WI38 (cell line): Measurements from ENCODE around the gene OTX1.

Source experiments
- H3K4me3 ChIP-seq: 2 replicates; pipeline ENCODE4 v1.5.1; 2011; ENCODE audit warnings: low read depth, mild to moderate bottlenecking, control low read depth, low read length
- TF ChIP-seq, protein P1 (sequence below): IDR thresholded peaks from 2 replicates; pipeline ENCODE4 v1.5.1; 2012; ENCODE audit warnings: low read depth, mild to moderate bottlenecking, control low read depth, low read length

OTX1 gene

DNA sequence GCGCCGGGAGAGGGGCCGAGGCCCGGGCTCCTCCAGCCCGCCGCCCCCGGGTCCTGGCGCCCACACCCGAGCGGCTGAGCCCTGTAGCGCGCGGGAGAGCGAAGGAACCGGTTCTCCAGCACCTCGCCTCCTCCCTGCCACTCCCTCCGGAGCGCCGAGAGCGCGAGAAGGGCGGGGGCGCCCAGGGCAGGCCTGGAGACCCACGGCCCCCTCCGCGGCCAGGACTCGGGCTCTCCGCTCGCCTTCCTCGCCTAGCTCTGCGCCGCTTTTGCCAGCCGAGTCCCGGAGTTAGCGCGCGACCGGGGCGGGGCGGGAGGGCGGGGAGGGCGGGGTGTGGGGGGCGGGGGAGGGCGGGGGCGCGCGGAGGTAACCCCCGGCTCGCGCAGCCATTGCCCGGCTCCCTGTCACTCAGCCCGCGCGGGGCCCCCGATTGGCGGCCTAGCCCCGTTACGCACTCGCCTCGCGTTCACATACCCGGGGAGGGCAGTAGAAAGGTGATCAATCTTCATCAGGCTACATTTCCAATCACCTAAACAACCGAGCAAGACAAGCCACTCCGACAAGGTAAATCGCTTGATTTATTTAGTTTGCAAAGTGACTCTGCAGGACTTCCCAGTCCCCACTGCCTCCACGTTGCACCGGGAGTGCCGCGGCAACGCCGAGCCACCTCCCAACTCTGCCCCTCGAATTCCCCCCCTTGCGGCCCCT, at the start of gene OTX1:
TSS of gene OTX1 (plus strand) at position 497 of the 708 bp plus-strand sequence. CDS start 2,161 bp downstream, outside the sequence.
- peak within 1 kb of the TSS; percentile 64 for H3K4me3 ChIP-seq
- TF ChIP-seq, protein P1, sequence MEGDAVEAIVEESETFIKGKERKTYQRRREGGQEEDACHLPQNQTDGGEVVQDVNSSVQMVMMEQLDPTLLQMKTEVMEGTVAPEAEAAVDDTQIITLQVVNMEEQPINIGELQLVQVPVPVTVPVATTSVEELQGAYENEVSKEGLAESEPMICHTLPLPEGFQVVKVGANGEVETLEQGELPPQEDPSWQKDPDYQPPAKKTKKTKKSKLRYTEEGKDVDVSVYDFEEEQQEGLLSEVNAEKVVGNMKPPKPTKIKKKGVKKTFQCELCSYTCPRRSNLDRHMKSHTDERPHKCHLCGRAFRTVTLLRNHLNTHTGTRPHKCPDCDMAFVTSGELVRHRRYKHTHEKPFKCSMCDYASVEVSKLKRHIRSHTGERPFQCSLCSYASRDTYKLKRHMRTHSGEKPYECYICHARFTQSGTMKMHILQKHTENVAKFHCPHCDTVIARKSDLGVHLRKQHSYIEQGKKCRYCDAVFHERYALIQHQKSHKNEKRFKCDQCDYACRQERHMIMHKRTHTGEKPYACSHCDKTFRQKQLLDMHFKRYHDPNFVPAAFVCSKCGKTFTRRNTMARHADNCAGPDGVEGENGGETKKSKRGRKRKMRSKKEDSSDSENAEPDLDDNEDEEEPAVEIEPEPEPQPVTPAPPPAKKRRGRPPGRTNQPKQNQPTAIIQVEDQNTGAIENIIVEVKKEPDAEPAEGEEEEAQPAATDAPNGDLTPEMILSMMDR = no peak

DNA sequence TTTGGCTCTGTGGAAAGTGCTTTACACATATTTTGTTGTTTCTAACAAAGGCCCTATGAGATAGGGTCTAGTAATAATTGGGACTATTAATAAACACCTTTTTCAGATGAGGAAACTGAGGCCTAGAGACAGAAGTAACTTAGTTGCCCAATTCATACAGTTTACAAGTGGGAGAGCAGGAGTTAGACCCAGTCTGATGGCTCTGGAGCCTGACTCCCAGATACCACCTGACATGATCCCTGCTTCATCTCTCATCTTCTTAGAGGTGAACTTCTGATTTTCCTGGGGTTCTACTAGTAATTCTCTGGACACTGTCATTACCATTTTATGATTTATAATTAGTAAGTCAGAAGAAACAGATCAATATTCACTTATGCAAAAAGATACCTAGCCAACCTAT, 49.1 kb upstream of the OTX1 start:
- no peak overlapping the region for H3K4me3 ChIP-seq
- TF ChIP-seq, protein P1 = no peak

DNA sequence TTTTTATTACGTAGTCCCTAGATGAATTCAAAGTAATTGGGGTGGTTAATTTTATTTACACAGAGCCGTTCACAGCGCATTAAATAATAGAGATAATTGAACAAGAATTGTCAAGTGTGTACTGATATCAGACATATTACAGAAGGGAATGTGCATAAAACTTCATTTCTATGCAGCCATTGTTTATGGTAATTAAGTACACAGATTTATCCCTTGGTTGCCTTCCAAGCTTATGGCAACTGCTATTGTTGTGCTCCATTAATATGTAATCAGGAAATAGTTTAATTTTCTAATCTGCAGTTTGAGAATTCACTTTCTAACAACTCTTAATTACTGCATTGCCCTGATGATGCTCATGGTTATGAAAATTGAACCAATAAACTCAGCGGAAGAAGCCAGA, 47.3 kb upstream of the OTX1 start:
- TF ChIP-seq, protein P1 = no peak
- no peak overlapping the region for H3K4me3 ChIP-seq

DNA sequence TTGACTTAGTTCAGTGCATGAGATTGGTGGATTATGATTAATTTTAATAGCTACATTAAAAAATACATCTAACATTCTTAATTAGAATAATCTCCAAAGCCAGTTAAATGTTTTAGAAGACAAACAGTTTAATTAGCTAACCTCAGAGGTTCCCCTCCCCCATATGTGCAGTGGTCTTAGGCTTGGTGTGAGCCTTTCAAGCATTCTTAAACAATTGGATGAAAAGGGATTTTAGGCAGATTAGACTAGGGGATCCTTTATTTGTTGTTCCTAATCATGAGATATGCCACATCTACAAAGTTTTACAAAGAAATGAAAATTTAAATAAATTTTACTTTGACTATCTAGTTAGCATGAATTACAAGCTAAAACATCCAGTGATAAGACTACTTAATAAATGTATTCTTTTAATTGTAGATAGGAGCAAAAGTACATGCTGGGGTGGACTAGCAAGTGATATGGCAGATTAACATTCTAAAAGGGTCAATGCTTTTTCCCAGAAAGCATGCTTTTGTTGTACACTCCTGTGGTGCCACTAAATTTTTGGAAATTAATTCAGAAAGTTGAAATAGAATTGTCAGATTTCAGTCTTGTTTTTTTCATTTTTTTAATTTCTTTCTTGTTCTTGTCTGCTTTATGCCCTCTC, 42.7 kb upstream of the OTX1 start:
- no peak overlapping the region for H3K4me3 ChIP-seq
- TF ChIP-seq, protein P1 = no peak

DNA sequence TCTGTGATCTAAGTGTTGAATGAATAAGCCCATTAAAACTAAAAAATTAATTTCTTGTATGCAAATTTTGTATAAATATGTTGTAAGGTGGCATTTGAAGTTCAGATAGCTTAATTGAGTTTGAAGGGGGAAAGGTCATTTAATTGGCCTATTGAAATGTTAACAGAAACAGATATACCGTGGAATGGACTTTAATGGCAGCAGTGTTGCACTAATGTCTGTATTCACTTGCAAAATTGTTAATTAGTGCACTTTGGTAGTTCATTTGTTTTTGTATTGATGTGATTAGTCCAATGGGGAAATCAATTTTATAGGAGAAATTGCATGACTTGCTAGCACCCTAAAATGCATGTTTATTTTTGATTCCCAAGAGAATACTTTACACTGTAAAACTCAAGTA, 41.8 kb upstream of the OTX1 start:
- TF ChIP-seq, protein P1 = no peak

DNA sequence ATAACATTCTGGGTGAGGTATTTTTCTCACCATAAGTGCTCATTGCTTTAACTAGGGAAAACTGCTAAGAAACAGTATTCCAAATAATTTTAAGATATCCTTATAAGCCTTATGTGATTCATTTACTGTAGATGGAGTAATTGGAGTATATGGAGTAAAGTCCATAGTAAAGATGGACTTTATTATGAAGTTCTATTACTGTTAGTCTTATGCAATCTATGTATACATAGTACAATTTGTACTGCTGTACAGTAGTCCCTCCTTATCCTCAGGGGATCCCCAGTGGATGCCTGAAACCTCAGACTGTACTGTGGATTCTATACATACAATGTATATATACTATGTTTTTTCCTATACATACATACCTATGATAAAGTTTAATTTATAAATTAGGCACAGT, 41.1 kb upstream of the OTX1 start:
- TF ChIP-seq, protein P1 = no peak
- H3K4me3 ChIP-seq = no peak overlapping the region

More for the DNA sequence above, 41.8 kb upstream of the OTX1 start:
- no peak overlapping the region for H3K4me3 ChIP-seq

DNA sequence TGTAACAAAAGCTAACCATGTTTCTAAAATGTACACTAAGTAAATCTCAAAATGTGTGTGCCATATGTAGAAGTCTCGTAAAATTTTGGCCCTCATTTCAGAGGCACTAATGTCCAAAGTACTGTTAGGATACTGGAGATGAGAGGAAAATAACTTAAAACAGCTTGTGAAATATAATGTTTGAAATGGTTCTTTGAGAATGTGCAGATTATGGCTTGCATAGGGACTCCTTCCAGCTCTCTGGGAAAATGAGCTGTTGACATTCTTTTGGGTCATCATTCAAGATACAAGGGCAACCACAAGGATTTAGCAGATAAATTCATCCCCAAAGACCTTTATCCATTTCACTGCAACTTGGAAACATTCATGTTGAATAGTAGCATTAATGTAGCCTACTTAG, 38.1 kb upstream of the OTX1 start:
- H3K4me3 ChIP-seq = no peak overlapping the region
- TF ChIP-seq, protein P1 = no peak
